Fibroblast of skin of left biceps (primary cell): ENCODE measurements around the gene CTNNA3.
"Not testable (repeated sequence)": the region's sequence is repeated elsewhere in the genome, so short reads cannot be mapped to it uniquely, and the experiment has no call there.

Experiments used
- DNase-seq, 2 experiments: peaks; one replicate each; pipeline ENCODE4 v3.0.0-alpha.2; 2013; ENCODE audit warnings: low read depth in 2 of 2

The CTNNA3 gene

GRCh38 chr10:67246066-67246555, 449.9 kb downstream of the CTNNA3 start:
- DNase-seq = no peak

- DNase-seq = no peak
Measured at GRCh38 chr10:67242528-67242927, 453.5 kb downstream of the CTNNA3 start.

GRCh38 chr10:67241451-67241850, 454.5 kb downstream of the CTNNA3 start:
- DNase-seq = no peak

GRCh38 chr10:67239864-67240497, 456.0 kb downstream of the CTNNA3 start:
- DNase-seq = no peak

- not testable (repeated sequence) for DNase-seq
Measured at GRCh38 chr10:67230680-67231500, 465.1 kb downstream of the CTNNA3 start.

- DNase-seq = no peak
Measured at GRCh38 chr10:67225226-67225625, 470.8 kb downstream of the CTNNA3 start.

- no peak for DNase-seq
Measured at GRCh38 chr10:67224553-67224952, 471.4 kb downstream of the CTNNA3 start.

- DNase-seq = no peak
Measured at GRCh38 chr10:67222934-67223333, 473.1 kb downstream of the CTNNA3 start.

- no peak for DNase-seq
Measured at GRCh38 chr10:67221939-67222494, 474.0 kb downstream of the CTNNA3 start.

GRCh38 chr10:67211680-67212079, 484.3 kb downstream of the CTNNA3 start:
- DNase-seq = no peak

- not testable (repeated sequence) for DNase-seq
Measured at GRCh38 chr10:67207923-67208322, 488.1 kb downstream of the CTNNA3 start.

- DNase-seq = no peak
Measured at GRCh38 chr10:67200913-67201564, 495.0 kb downstream of the CTNNA3 start.

GRCh38 chr10:67175354-67175753, 520.6 kb downstream of the CTNNA3 start:
- no peak for DNase-seq

- DNase-seq = no peak
Measured at GRCh38 chr10:67173787-67174186, 522.2 kb downstream of the CTNNA3 start.

- DNase-seq = no peak
Measured at GRCh38 chr10:67171970-67172369, 524.0 kb downstream of the CTNNA3 start.

- no peak for DNase-seq
Measured at GRCh38 chr10:67156239-67156638, 539.8 kb downstream of the CTNNA3 start.

GRCh38 chr10:67151471-67151870, 544.5 kb downstream of the CTNNA3 start:
- DNase-seq = no peak

GRCh38 chr10:67144530-67144929, 551.5 kb downstream of the CTNNA3 start:
- DNase-seq = no peak

GRCh38 chr10:67141300-67141699, 554.7 kb downstream of the CTNNA3 start:
- DNase-seq = no peak

- DNase-seq = no peak
Measured at GRCh38 chr10:67140641-67141040, 555.4 kb downstream of the CTNNA3 start.

- DNase-seq = no peak
Measured at GRCh38 chr10:67127441-67127840, 568.6 kb downstream of the CTNNA3 start.

- DNase-seq = no peak
Measured at GRCh38 chr10:67119651-67120050, 576.3 kb downstream of the CTNNA3 start.
